ENCODE results near the gene TIMP3. TPM values are rescaled to one million over a fixed set of nuclear protein-coding genes. Genes with fewer than 3 reads are reported as not detected.
"Not testable (repeated sequence)": the region's sequence is repeated elsewhere in the genome, so short reads cannot be mapped to it uniquely, and the experiment has no call there.

The TIMP3 gene
- polyA plus RNA-seq (ENCODE audit: insufficient read length in 3 of 3): 100 to 1,000 TPM; 120 to 146 (median 137) TPM
- long read RNA-seq, donor 1, full-length matches to known transcripts: 41 of 47 reads
- long read RNA-seq, donor 1, partial matches to known transcripts: 6 of 47 reads
- long read RNA-seq, donor 1, other reads (novel, unspliced or antisense): 0 of 47 reads
- long read RNA-seq, donor 2, full-length matches to known transcripts: 55 of 95 reads
- long read RNA-seq, donor 2, partial matches to known transcripts: 40 of 95 reads
- long read RNA-seq, donor 2, other reads (novel, unspliced or antisense): 0 of 95 reads
- long read RNA-seq, donor 3, full-length matches to known transcripts: 78 of 269 reads
- long read RNA-seq, donor 3, partial matches to known transcripts: 191 of 269 reads
- long read RNA-seq, donor 3, other reads (novel, unspliced or antisense): 0 of 269 reads
- long read RNA-seq, donor 4, full-length matches to known transcripts: 27 of 35 reads
- long read RNA-seq, donor 4, partial matches to known transcripts: 8 of 35 reads
- long read RNA-seq, donor 4, other reads (novel, unspliced or antisense): 0 of 35 reads
- long read RNA-seq, donor 5, full-length matches to known transcripts: 66 of 91 reads
- long read RNA-seq, donor 5, partial matches to known transcripts: 25 of 91 reads
- long read RNA-seq, donor 5, other reads (novel, unspliced or antisense): 0 of 91 reads
- long read RNA-seq, donor 6, full-length matches to known transcripts: 36 of 36 reads
- long read RNA-seq, donor 6, partial matches to known transcripts: 0 of 36 reads
- long read RNA-seq, donor 6, other reads (novel, unspliced or antisense): 0 of 36 reads
- long read RNA-seq, donor 7, full-length matches to known transcripts: 47 of 47 reads
- long read RNA-seq, donor 7, partial matches to known transcripts: 0 of 47 reads
- long read RNA-seq, donor 7, other reads (novel, unspliced or antisense): 0 of 47 reads
- long read RNA-seq, donor 8, full-length matches to known transcripts: 68 of 77 reads
- long read RNA-seq, donor 8, partial matches to known transcripts: 9 of 77 reads
- long read RNA-seq, donor 8, other reads (novel, unspliced or antisense): 0 of 77 reads
- long read RNA-seq, donor 9, full-length matches to known transcripts: 38 of 38 reads
- long read RNA-seq, donor 9, partial matches to known transcripts: 0 of 38 reads
- long read RNA-seq, donor 9, other reads (novel, unspliced or antisense): 0 of 38 reads
- long read RNA-seq, donor 10, full-length matches to known transcripts: 31 of 37 reads
- long read RNA-seq, donor 10, partial matches to known transcripts: 6 of 37 reads
- long read RNA-seq, donor 10, other reads (novel, unspliced or antisense): 0 of 37 reads
- long read RNA-seq, donor 11, full-length matches to known transcripts: 34 of 34 reads
- long read RNA-seq, donor 11, partial matches to known transcripts: 0 of 34 reads
- long read RNA-seq, donor 11, other reads (novel, unspliced or antisense): 0 of 34 reads
- long read RNA-seq, donor 12, full-length matches to known transcripts: 13 of 13 reads
- long read RNA-seq, donor 12, partial matches to known transcripts: 0 of 13 reads
- long read RNA-seq, donor 12, other reads (novel, unspliced or antisense): 0 of 13 reads
- long read RNA-seq, donor 13, full-length matches to known transcripts: 93 of 171 reads
- long read RNA-seq, donor 13, partial matches to known transcripts: 78 of 171 reads
- long read RNA-seq, donor 13, other reads (novel, unspliced or antisense): 0 of 171 reads
- long read RNA-seq, donor 14, full-length matches to known transcripts: 33 of 33 reads
- long read RNA-seq, donor 14, partial matches to known transcripts: 0 of 33 reads
- long read RNA-seq, donor 14, other reads (novel, unspliced or antisense): 0 of 33 reads
- long read RNA-seq, donor 15, full-length matches to known transcripts: 29 of 29 reads
- long read RNA-seq, donor 15, partial matches to known transcripts: 0 of 29 reads
- long read RNA-seq, donor 15, other reads (novel, unspliced or antisense): 0 of 29 reads
- long read RNA-seq, donor 16, full-length matches to known transcripts: 89 of 96 reads
- long read RNA-seq, donor 16, partial matches to known transcripts: 7 of 96 reads
- long read RNA-seq, donor 16, other reads (novel, unspliced or antisense): 0 of 96 reads

DNA sequence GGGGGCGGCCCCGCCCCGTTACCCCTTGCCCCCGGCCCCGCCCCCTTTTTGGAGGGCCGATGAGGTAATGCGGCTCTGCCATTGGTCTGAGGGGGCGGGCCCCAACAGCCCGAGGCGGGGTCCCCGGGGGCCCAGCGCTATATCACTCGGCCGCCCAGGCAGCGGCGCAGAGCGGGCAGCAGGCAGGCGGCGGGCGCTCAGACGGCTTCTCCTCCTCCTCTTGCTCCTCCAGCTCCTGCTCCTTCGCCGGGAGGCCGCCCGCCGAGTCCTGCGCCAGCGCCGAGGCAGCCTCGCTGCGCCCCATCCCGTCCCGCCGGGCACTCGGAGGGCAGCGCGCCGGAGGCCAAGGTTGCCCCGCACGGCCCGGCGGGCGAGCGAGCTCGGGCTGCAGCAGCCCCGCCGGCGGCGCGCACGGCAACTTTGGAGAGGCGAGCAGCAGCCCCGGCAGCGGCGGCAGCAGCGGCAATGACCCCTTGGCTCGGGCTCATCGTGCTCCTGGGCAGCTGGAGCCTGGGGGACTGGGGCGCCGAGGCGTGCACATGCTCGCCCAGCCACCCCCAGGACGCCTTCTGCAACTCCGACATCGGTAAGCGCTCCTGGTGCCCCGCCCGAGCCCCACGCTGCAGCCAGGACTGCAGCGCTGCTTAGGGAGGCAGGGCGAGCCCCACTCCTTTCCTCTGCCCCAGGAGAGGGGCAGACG is at the start of gene TIMP3:
TIMP3 (plus strand) TSS at position 169 of the 700 bp plus-strand sequence; CDS start at position 466, 297 bp downstream.
- DNase-seq (ENCODE audit: extremely low read depth in 1 of 11, low read depth in 9 of 11, low spot score in 4 of 11): peak in 7 of 11 donors; percentile 74 to 85 (median 77)

- DNase-seq (ENCODE audit: extremely low read depth in 1 of 11, low read depth in 9 of 11, low spot score in 4 of 11): no peak
Measured at GRCh38 chr22:32752326-32752725, 49.2 kb upstream of the TIMP3 start.

- DNase-seq (ENCODE audit: extremely low read depth in 1 of 11, low read depth in 9 of 11, low spot score in 4 of 11): no peak
Measured at GRCh38 chr22:32752816-32753520, 48.5 kb upstream of the TIMP3 start.

GRCh38 chr22:32753591-32753990 is 47.9 kb upstream of the TIMP3 start:
- no peak for DNase-seq (ENCODE audit: extremely low read depth in 1 of 11, low read depth in 9 of 11, low spot score in 4 of 11)

DNA sequence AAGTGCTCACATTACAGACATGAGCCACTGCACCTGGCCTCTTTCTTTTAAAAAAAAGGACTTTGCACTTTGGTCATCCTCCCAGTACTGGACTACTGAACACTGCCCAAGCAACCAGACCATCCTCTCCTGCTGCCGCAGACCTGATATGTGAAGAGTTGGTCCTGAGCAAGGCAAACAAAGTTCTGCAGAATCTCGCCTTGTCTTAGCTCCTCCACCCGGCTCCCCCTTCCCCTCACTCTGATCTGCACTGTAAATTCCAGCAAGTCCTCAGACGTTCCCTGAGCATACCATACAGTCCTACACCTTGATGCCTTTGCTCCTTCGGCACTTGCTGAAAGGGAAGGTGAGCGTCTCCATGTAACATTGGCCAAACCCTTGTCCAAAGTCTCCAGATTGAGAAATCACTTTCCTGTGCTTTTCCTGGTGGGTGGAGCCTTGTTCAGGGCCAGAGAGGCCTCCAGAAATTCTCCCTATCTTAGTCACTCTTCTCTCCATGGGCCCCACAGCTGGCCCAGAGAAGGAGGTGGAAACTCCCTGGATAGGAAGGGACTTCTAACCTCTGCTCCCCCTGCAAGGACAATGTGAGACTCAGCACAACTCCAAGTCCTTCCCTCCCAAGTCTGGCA is 47.0 kb upstream of the TIMP3 start:
- DNase-seq (ENCODE audit: extremely low read depth in 1 of 11, low read depth in 9 of 11, low spot score in 4 of 11): no peak

DNA sequence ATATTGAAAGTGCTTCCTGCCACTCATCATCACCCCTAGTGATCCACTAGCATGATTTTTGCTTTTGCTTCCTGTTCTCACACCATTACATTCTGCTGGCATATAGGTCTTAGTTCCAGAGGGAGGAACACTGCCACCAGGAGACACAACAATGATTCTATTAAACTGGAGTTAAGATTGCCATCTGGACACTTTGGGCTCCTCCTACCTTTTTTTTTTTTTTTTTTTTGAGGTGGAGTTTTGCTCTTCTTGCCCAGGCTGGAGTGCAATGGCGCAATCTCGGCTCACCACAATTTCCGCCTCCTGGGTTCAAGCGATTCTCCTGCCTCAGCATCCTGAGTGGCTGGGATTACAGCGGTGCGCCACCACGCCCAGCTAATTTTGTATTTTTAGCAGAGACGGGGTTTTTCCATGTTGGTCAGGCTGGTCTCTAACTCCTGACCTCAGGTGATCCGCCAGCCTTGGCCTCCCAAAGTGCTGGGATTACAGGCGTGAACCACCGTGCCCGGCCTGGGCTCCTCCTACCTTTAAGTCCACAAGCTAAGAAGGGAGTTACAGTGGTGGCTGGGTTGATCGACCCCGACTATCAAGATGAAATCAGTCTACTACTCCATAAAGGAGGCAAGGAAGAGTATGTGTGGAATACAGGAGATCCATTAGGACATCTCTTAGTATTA is 44.3 kb upstream of the TIMP3 start:
- not testable (repeated sequence) for DNase-seq (ENCODE audit: extremely low read depth in 1 of 11, low read depth in 9 of 11, low spot score in 4 of 11)

DNA sequence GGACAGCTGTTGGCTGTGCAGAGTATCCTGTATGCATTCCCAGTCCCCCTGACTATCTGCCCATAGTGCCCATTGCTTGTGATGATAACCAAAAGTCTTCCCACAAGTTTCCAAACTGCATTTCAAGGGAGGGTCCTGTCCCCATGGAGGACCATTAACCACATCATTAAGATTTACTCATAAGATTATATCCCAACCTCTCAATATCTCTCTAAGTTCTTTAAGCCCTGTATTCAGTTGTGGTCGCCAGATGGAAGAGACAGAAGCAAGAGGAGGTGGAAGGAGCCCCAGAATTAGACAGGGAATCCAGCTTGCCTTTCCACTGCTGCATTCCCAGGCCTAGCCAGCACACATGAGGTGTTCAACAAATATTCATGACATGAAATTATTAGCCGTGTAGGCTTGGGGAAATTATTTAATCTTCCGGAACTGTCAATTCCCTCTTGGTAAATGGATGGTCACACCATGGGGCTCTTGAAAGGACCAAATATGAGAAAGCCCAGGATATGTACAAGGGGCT is 42.6 kb upstream of the TIMP3 start:
- DNase-seq (ENCODE audit: extremely low read depth in 1 of 11, low read depth in 9 of 11, low spot score in 4 of 11): no peak

- DNase-seq (ENCODE audit: extremely low read depth in 1 of 11, low read depth in 9 of 11, low spot score in 4 of 11): no peak
Measured at GRCh38 chr22:32760396-32760795, 41.1 kb upstream of the TIMP3 start.

GRCh38 chr22:32760815-32761214 is 40.7 kb upstream of the TIMP3 start:
- no peak for DNase-seq (ENCODE audit: extremely low read depth in 1 of 11, low read depth in 9 of 11, low spot score in 4 of 11)

DNA sequence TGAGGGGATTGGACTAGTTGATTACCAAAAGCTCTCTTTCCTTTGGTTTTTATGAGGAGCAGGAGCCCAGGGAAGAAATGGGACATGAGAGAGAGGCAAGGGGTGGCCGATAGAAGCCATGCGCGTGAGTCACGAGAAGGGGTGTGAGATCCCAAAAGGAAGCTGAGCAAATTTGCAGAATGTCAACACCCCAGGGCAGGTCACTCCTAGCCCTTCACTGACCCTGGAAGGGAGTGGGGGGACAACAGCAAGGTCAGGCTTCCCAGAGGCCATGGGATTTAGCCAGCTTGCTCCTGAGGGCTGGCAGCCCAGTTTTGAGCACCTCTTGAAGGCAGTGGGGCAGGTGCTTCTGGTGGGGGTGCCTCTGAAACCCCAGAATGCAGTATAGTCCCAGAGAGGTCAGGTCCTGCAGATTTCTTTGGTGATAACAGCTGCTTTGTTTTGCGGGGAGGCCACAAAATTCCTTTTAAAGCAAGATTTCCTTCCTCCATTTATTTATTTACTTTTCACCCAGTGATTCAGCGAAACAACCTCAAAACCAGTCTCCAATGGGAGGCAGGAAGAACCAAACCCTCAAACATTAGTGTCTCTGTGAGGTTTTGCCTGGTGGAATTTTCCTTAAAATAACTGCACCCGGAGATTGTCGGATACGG is 40.1 kb upstream of the TIMP3 start:
- no peak for DNase-seq (ENCODE audit: extremely low read depth in 1 of 11, low read depth in 9 of 11, low spot score in 4 of 11)

DNA sequence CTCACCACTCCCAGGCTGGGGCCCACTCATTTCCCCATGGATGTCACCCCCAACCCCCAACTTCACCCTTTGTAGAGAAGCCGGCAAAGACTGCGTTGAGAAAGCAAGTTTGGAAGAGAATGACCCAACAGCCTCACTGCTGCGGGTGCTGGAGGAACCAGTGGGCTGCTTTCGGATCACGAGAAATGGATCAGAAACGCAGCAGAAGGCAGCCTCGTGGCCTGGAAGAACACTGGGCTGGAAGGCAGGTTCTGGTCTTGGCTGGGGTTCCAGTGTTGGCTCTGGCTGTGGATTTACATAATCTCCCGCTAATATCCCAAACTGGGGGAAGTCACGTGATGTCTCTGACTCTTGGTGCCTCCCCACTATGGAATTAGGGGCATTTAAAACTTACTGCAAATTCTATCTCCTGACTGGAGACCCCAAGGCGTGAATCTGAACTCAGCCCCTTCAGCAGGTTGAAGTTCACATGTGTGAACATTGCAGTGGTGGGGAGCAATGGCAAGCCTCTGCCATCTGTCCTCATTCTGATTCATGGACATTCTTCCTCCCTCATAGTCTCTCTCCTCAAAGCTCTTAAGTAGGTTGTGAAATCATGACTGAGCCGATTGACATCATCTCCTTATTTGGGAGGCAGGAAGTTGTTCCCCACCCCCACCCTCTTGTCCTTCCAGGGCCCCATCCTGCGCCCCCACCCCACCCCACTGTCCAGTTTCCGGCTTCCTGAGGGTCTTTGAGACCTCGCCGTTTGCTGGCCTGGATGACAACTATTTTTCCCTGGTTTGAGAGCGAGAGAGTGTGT is 37.0 kb upstream of the TIMP3 start:
- DNase-seq (ENCODE audit: extremely low read depth in 1 of 11, low read depth in 9 of 11, low spot score in 4 of 11): peak in 8 of 11 donors; percentile 22 to 69 (median 50)

- peak in 1 of 11 donors; percentile 39 for DNase-seq (ENCODE audit: extremely low read depth in 1 of 11, low read depth in 9 of 11, low spot score in 4 of 11)
Measured at GRCh38 chr22:32765132-32765618, 36.3 kb upstream of the TIMP3 start.

DNA sequence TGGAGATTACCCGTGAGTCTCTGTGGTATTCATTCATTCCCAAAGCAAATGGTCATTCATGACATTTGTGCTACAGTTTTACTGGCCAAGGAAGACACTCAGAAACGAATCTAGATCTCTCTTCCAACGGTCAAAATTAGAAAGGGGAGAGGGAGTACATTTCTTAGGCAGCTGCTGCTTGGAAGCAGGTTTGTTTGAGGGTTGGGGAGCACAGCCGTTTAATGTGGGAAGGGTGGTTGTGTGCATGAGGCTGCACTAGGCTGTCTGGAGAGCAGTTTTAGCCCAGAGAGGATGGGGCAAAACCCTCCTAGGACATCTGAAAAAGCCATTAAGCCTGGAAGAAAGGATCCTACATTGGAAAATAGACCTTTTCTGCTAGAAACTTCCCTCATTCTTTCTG is 29.7 kb upstream of the TIMP3 start:
- DNase-seq (ENCODE audit: extremely low read depth in 1 of 11, low read depth in 9 of 11, low spot score in 4 of 11): no peak

- DNase-seq (ENCODE audit: extremely low read depth in 1 of 11, low read depth in 9 of 11, low spot score in 4 of 11): no peak
Measured at GRCh38 chr22:32775957-32776356, 25.5 kb upstream of the TIMP3 start.
